ENCODE results near the gene GNLY.
"Not testable (repeated sequence)": the region's sequence is repeated elsewhere in the genome, so short reads cannot be mapped to it uniquely, and the experiment has no call there.

Gene GNLY

DNA sequence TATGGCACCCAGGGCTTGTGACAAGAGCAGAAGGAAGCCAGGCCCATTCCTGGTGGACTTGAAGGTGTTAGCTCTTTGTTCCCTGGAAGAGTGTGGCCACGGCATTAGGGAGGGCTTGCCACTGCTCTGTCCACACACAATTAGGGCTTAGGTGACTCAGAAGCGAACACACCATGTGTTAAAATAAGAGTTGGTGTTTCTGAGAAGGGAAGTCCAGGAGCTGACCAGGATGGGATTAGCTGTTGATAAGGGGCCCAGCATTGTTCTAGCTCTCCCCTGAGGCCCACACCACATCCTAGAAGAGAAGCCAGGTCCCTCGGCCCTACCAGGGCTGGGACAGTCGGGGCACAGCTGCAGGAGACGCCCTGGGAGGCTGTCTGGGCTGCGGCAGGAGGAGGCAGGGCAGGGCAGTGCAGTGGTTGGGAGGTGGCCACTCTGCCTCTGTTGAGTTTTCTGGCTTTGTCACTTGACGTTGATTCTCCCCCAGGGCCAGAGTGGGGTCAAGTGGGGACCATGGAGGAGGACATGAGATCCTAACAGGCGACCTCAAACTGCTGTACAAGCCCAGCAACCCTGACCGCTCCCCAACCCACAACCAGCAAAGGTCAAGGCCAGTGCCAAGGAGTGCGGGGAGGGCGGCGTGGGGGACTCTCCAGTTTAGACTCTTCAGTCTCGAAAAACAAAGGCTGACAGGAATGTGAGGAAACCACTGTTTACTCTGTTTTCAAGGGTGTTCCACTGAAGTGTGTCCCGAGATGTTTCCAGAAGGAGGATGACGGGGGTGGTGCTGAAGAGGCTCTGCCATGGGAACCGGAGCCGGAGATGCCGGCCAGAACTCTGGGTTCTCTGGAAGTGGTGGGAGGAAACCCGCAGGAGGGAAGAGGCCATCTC is 16.8 kb downstream of the GNLY start:
- no peak for DNase-seq (ENCODE audit: low read depth)

DNA sequence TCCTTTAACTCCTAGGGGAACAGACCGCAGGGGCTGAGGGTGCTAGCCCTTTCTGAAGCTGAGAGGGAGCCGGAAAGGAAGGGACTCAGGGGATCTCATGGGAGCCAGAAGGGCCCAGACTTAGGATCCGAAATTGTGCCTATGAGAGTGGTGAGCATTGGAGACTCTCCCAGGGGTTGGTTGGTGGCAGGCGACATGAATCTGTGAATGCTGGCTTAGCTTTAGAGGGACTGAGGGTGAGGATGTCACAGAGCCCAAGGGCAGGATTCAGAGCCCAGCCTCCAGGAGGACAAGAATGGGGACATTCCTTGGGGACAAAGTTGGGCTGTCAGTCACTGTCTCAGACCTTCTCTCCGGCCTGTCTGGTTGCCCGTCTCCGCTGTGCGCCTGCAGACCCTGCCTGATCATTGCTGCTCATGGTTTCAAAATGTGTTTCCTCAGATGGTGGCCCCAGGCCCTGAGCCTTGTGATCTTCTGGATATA is 17.5 kb downstream of the GNLY start:
- DNase-seq (ENCODE audit: low read depth) = no peak

DNA sequence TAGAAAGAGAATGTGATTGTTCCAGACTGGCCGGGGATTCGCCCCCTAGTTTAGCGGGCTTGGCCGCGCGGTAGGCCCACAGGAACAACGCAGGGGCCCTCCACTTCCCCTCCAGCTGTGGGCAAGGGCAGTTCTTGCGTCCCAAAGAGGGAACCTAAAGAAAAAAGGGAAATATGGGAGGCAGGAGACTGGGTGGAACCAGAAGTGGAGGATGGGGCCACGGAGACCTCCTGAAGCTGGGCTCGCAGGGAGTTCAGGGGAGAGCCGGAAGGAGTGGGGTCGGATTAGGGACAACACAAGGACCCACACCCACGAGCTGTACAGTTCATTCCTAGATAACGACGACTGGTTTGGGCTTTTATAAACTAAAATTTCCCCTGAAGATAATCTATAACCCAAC is 18.2 kb downstream of the GNLY start:
- no peak for DNase-seq (ENCODE audit: low read depth)

DNA sequence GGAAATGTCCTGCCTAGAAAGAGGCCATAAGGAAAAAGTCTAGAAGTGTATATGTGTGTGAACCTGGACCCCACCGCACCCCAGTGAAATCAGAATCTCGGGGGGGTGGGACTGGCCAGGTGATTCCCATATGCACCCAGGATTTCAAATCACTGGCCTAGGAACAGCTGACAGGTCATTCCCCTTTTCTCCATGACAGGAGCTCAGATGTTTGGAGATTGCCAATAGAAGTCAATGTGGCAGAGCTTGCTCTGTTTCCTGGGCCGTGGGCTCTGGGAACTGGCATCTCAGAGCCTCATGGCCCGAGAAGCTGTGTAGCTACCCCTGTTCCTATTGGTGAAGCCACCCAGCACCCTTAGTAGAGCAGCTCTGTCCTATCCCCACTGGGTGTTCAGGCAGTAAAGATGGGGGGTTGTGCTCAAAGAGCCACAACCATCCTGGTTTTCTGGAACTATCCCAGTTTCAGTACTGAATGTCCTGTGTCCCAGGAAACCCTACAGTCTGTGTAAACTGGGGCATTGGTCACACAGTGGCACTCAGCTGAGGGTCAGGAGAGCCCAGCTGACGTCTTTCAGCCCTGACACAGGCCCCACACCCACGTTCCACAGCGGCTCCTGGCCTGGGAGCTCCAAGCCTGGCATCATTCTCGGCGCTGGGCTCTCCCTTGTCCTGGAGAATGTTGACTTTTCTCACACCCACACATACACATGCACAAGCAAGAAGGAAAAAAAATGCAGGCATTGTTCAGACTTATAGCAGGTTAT is 18.9 kb downstream of the GNLY start:
- no peak for DNase-seq (ENCODE audit: low read depth)

DNA sequence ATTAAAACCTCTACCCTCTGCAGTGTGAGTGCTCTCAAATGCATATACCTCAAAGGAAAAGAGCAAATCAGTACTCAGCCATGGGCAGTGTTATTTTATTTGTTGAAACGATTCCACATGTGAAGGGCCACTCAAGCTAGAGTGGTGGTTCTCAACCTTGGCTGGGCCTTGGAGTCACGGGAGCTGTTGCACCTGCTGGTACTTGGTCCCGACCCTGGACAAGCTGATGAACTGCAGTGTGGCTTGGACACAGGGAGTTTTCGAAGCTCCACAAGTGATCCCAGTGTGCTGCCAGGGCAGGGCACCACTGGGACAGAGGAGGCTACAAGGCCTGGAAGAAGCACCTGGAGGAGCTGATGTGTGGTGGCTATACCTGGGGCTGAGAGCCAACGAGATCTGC is 19.7 kb downstream of the GNLY start:
- no peak for DNase-seq (ENCODE audit: low read depth)

DNA sequence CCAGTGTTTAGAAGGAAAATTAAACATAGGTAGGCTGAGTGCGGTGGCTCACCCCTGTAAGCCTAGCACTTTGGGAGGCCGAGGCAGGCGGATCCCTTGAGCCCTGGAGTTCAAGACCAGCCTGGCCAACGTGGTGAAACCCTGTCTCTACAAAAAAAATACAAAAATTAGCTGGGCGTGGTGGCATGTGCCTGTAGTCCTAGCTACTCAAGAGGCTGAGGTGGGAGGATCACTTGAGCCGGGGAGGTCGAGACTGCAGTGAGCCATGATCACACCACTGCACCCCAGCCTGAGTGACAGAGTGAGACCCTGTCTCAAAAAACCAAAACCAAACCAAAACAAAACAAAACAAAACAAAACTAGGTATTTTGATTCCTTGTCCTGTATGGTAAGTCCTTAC is 20.3 kb downstream of the GNLY start:
- not testable (repeated sequence) for DNase-seq (ENCODE audit: low read depth)

DNA sequence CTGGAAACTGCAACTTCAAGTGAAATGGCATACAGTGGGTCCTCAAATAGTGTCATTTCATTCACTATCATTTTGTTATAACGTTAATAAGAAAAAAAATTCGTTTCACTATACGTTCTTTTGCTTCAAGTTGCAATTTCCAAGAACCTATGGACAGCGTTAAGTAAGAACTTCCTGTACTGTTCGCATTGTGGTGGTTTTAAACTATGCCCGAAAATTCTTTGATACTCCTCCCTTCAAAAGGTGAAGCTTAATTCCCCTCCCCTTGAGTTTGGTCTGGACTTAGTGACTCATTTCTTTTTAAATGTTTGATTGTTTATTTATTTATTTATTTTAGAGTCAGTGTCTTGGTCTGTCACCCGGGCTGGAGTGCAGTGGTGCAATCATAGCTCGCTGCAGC is 20.7 kb downstream of the GNLY start:
- no peak for DNase-seq (ENCODE audit: low read depth)

DNA sequence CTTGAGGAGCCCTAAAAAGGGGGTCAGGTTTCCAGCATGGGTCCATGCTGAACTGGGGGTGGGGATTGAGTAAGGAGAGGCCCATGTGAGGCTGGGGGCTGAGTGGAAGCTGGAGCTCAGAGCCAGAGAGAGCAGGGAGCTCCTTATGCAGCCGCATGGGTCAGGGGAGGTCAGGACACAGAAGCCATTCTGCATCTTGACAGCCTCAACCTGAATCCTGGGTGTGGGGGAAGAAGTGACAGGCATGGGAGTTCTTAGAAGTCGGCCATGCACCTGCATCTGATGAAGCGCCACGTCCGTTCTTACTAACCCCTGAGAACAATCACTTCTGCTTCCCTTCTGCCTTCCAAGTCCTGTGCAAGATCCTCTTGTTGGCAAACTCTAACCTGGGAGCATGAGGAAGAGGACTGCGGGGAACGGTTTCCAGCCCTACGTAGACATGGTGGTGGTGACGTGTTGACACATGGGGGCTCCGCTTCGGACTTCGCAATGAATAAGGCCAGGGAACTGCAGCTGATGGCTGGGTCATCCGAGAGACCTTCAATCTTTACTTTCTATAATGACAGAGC is 22.3 kb downstream of the GNLY start:
- DNase-seq (ENCODE audit: low read depth) = no peak

DNA sequence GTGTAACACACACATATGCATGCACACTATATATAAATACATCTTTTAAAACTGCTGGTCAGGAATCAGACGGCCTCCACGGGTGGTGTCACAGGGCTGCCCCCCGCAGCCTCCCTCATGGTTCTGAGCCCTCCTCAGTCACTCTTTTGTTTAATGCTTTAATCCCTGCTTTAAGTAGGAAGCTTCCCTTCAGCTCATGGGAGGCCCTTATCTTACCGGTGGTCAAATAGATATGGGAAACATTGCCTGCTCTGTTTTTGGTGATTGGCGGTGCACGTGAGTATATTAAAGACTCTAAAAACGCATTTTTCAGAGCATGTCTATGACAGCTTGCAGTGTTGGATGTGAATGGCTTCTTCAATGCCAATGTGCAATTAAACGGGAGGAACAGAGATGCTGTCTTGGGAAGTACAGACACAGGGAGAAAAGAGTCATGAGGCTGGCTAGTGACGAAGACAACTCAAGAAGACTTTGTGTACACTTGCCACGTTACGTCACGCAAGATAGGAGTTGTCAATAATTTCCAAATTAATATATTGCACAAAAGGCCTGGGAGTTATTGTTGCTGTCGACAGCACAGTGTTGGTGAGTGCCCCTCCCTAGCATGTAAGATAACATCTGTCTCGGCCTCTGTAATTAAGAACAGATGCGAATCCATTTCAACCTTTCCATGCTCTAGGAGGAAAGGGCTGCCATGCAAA is 23.3 kb downstream of the GNLY start:
- DNase-seq (ENCODE audit: low read depth) = no peak

DNA sequence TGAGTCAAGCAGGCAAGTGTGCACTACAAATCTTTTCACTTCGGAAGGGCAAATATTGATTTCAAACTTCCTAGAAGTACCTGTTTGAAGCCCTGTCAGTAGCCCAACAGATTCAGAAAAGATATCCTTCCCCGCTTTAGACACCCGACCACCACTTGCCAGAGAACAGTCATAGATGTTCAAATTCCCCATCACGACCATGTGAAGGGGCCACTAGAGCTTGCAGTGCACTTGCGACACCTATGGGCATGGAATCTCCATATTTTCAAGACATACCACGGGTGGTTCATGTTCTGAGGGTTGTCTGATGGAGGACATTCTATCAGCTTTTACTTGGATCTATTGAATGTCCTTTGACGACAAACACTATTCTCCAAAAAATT is 23.8 kb downstream of the GNLY start:
- DNase-seq (ENCODE audit: low read depth) = no peak

DNA sequence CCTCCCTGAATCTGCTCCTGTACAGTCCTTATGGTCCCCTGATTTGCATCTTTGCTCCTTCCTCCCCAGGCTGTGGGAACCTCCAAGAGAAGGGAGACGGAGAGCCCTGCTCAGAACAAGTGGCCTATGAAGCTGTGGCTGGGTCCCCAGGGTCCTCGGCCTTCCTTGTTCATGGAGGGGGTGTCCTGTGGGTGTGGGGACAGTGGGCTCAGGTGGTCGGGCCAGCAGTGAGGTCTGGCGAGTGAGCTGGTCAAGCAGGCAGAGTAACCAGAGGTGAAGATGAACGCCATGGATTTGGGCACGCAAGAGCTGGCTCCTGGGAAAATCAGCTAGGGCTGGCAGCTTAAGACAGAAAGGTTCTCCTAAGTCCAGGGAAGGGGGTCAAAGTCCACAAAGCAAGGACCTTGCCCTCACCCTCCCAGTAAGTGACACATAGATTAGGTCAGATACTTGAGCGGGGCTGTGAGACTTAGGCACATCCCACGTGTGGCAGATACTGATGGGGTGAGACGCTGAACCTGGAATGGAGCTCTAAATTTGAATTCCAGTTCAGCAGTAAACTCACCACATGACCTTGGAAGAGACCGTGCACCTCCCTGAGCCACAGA is 24.8 kb downstream of the GNLY start:
- no peak for DNase-seq (ENCODE audit: low read depth)

DNA sequence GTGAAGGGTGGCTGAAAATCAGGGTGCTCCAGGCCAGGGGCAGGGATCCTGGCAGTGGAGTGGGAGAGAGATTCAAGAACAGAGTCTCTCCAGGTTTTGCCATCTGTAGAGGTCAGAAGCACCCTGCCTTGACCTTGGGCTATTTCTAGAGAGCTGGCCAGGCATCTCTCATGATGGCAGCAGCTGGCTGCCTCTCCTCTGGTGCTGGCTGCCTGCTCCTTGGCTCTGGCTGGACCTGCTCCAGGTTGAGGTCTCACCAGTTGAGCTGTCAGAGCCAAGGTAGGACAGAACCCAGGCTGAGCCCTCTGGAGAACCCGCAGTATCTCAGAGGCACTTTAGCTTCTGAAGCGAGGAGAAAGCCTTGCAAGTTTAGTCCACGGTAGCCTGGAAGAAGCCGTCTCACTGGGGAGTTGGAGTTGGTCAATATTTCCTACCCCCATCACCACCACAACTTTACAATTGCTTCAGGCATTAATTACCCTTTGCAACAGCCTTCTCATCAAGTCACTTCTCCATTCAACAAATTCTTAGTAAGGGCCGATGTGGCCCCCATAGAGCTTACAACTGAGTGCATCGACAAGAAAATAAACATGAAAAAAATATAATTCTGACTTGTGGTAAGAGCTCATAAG is 25.6 kb downstream of the GNLY start:
- DNase-seq (ENCODE audit: low read depth) = no peak

DNA sequence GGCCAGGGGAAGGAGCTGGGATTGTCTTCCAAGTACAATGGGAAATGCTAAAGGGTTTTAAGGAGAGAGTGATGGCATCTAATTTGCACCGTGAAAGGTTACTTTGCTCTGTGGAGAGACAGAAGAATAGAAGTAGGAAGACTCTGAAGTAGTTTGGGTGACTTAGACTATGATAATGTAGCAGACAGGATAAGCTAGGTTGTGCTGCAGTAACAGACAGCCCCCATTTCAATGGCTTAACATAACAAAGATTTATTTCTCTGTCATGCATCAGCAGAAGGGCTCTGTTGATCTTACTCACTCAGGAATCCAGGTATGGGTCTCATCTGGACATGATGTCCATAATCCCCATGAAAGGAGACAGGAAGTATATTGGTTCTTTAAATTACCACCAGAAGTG is 26.4 kb downstream of the GNLY start:
- DNase-seq (ENCODE audit: low read depth) = no peak

DNA sequence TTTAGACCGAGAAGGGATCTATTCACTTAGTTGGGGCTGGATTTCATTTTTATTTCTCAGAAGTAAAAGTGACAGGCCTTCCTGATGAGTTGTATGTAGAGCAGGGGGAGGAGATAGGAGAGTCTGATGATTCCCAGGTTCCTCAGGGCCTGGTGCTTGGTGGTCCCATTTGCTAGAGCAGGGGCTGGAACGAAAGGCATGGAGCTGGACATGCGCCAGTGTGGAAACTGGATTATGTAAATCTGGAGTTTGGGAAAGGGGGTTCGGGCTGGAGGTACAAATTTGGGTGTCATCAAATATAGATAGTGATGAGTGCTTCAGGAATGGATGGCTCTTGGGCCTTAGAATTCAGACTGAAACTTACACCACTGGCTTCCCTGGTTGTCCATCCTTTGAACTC is 27.5 kb downstream of the GNLY start:
- DNase-seq (ENCODE audit: low read depth) = no peak

DNA sequence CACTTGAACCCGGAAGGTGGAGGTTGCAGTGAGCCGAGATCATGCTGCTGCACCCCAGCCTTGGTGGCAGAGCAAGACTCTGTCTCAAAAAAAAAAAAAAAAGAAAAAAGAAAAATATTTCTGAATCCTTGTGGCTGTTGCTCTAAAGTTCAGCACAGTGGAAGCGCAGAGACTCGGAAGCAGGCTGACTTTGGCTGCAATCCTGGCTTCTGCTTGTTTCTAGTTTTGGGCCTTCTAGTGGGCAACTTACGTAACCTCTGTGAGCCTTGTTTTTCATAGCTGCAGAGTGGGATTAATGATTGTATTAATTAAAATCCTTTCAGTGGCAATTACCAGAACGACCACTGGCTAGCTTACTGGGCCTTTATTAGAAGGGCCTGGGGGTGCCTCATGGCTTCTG is 28.4 kb downstream of the GNLY start:
- no peak for DNase-seq (ENCODE audit: low read depth)

DNA sequence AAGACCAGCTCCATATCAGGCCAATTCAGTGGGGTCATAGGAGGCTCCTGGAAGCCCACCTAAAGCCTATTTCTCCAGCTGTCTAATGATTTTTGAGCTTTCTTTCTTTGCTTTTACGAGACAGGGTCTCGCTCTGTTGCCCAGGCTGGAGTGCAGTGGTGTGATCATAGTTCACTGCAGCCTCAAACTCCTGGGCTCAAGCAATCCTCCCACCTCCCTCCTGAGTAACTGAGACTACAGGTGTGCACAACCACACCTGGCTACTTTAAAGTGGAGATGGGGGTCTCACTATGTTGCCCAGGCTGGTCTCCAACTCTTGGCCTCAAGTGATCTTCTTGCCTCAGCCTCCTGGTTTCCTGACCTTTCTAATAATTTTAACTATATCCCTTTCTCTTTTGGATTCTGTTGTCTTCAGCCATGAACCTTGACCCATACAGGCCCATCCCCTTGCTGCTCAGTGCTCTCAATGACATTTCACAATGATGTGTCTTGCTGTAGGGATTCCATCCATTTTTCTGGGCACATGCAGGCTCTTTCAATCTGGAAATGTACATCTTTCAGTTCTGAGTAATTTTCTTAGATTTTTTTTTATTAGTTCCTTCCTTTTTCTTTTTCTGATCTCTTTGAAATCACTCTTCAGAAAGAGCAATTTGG is 29.7 kb downstream of the GNLY start:
- no peak for DNase-seq (ENCODE audit: low read depth)

DNA sequence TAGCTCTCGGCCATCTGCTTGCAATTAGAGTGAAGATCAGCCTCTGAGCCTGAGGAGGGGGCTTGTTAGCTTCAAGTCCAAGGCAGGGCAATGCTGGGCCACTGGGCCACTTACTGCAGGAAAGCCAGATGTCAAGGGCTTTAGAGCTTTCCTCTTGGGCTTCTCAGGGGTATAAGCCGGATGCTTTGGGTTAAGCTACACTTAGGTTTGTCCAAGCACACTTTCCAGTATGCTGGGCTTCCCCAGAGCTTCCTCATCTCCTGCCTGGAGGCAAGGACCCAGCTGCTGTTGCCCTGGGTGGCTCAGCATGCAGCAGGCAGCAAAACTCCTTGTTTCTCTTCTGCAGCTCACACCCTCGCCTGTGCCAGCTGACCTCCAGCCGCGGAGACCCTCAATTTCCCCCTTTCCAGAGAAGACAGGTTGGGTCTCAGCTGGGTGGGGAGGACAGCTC is 30.6 kb downstream of the GNLY start:
- DNase-seq (ENCODE audit: low read depth) = no peak

DNA sequence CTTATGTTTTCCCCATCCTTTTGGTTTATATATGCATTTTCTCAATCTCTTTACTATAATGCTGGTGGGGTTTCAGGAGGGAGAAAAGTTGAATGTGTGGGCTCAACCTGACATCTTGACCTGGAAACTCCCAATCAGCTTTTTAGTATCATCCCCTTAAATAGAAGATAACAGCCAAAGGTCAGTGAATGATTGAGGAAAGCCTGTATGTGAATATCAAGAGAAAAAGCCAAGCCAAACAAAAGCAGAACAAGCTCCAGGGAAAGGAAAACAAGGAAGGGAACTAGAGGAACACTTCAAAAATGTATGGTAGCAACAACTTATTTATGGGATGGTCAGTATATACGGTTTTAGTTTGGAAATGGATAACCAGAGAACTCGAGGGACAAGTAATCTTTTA is 31.3 kb downstream of the GNLY start:
- DNase-seq (ENCODE audit: low read depth) = no peak

DNA sequence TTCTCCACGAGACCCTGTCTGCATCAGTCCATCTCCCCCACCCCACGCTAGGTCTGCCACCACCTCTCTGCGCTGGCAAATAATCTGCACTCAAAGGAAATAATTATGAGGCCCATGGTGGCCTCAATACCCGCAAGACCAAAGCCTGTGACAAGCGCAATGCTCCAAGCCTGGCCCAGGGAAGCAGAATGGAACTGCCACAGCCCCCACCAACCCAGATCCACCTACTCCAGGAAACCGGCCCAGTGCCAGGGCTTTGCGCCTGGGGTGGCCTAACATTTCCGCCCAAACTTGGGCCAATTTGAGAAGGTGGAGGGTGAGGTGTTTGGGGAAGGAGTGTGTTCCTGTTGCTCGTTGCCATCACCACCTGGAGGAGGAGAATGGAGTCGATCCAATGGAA is 33.6 kb downstream of the GNLY start:
- no peak for DNase-seq (ENCODE audit: low read depth)

DNA sequence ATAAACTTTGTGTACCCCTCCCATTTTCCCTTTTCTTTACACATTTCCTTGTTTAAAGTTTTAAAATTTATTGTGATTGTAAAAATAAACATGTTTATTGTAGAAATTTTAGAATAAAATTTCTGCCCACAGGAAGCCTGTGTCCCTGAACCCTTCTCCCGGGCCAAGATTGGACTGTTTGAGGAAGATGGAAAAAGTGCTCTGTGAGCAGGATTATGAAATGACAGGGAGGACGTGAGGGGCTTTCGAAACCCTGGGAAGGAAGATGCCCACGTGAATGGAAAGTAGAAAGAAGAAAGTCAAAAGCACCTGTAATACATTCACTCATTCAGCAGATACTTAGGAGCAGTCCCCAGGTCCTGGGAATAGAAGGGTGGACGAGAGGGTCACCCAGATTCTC is 34.2 kb downstream of the GNLY start:
- DNase-seq (ENCODE audit: low read depth) = no peak

Data from activated gamma-delta T cell treated with anti-CD3 and anti-CD28 coated beads, Interleukin-2, amount 50 U/mL, for 16 hours (primary cell).